CD4-positive, alpha-beta T cell treated with Interleukin-17A for 4 hours (primary cell): ENCODE data around the gene TES.
A peak's percentile ranks its signal among the peaks of the same experiment; 100 is the strongest.
"Not testable (repeated sequence)": the region's sequence is repeated elsewhere in the genome, so short reads cannot be mapped to it uniquely, and the experiment has no call there.

Experiments
- DNase-seq: peaks from one replicate; pipeline ENCODE4 v3.0.0-alpha.2; 2020; ENCODE audit warnings: mixed read lengths

The TES gene

DNA sequence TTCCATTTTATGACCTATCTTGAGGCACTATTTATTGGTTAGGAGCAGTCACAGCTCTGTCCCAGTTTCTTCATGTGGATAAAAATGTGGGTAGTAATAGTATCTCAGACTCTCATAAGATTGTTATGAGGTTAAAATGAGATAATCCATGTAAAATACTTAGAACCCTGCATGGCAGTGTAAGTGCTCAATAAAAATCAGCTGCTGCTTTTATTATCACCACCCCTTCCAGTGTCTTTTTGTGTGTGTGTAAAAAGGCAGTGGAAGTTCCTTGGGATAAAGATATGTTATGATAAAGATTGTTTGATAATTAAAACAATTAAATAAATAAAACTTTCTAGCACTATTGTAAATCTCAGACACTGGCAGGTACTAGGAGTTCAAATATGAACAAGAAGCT lies 15.5 kb downstream of the TES start:
- DNase-seq = no peak

DNA sequence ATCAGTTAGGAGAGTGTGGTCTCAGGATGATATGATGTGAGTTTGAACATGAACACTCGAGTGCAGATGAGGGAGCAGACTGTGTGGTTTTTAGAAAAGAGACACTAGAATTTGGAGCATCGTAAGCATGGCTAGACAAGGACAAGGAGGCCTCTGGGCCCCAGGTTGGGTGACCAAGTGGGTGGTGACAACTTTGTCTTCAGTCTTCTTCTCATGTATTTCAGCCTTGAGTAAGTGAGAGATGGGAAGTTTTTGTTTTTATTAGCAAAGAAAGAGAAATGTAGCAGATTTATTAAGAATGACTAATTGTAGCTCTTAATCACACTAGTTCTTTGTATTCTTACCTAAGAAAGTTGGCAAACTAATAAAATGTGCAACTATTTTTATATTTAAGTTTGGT lies 16.3 kb downstream of the TES start:
- DNase-seq = no peak

DNA sequence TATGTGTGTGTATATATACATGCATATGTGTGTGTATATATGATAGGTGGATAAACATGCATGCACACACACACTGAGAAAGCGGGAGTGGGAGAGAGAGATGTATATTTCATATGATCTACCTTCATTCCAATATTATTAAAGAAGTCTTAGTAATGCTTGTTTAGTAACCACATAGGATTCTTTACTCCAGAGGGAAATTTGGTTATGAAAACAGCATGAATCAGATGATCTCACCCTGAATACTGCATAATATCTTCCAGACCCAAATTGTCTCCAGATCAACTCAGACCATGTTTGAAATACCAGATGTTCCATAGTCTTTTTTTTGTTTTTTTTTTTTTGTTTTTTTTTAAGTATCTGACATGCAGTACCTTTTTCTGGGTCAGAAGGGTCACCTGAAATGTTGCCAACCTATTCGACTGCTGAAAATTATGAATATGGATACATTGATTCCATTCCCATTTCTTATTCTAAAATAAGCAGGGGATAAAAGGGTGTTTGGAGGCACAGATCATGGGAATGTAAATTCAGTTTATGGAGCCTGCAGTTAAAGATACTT lies 17.4 kb downstream of the TES start:
- no peak for DNase-seq

DNA sequence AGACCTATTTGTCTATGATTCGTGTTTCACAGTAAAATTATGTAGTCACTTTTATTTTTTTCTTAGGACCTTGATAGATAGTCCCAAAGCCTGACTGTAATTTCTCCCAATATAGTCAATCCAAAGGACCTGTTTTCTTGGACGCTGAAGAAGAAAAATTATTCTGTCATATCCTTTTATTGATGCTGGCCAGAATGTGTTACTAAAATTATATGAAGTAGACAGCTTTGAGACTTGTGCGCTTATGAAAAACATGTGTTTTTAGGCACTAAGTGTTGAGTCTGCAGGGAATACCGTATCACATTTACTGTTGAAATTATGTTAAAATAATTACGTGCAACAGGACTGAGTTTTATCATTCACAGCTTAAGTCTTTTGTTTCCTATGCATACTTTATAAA lies 17.9 kb downstream of the TES start:
- DNase-seq = no peak

DNA sequence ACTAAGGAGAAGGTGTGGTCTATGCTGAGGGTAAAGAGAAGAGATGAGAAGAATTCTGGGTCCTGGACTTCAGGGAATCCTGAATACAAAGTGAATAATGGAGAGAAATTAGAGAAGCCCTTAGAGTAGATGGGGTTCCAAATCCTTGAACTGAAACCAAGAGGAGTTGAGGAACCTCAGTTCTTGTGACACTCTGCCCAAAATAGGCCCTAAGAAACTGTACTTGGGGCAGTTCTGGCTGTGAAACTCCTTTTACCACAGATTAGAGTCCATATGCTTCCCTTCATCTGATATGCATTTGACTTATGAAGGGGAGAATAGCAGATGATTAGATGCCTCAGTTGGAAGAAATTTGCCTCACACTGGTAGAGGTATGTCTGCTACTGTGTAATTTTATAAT lies 19.0 kb downstream of the TES start:
- no peak for DNase-seq

DNA sequence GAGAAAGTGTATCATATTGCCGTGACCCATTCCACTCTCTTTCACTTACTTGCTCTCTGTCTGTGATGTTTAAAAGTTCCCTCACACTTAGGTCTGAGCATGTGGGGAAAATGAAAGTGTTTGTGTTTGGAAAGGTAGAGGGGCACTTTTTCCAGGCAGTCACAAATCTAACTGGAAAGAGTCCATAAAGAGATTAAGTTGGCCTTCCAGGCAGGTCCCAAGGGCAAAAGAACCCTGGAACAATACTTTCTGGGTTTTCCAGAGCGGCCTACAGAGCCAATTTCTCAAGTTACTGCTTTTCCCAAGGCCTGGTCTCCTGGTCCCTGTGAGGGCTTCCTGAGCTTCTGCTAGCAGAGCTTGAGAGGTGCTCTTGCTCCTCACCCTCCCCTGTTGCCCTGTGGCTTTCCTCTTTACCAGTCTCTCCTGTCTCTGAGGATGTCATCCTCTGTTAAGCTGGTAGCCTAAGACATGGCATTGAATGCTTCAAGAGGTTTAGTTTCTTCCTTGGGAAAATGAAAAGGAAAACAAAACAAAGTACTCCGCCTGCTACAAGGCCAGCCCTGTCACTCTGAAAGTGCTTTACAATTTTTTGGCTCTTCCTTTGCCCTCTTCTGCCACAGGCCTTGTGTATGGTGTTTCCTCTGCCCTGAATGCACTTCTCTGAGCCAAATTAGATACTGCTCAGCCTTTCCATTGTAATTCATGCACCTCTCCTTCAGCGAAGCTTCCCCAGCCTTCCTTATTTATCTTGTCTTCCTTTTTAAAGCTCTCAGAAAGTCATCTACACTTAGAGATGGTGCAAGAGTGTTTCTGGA lies 20.1 kb downstream of the TES start:
- DNase-seq = peak; percentile 31

DNA sequence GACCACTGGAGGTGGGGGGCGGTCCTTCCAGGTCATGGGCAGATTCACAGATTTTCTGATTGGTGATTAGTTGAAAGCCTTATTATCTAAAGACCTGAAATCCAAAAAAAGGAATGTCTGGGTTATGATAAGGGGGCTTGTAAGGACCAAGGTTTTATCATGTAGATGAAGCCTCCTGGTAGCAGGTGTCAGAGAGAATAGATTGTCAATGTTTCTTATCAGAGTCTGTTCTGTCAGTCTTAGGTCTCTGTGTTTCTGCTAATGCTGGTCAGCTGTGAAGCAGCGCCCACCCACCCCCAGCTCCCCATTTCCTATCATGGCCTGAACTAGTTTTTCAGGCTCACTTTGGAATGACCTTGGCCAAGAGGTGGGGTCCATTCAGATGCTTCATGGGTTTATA lies 21.2 kb downstream of the TES start:
- DNase-seq = no peak

DNA sequence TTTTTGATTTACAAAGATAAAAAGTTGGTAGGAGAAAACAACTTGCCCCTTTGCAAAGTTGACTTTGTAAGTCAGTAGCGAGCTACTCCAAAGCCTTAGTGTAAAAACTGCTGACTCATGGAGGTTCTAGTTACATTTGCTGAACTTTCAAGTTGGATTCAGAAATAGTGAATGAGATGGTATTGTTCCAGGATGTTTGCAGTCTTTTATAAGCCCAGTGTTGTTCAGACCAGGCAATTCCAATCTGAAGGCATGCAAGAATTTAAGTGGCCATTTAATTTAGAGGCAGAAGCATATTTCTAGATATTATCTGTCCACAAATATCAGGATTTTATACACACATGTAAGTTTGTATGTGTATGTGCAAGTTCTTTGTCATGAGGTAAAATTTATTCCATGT lies 21.6 kb downstream of the TES start:
- no peak for DNase-seq

DNA sequence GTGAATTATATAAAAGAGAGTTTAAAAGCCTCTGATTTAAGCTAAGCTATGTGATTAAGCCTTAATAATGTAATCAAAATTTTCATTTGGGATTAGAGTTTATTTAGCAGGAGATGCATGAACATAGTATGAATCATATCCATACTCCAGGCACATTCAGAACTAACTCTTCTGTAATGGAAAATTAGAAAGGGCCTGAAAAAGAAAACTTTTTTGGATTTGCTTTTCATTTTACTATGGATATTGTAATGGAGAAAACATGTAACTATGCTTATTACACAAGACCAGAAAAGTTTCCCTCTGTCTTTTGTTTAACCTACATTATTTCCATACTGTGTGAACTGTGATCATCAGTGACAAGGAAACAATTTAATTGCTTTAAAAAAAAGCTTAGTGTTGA lies 22.0 kb downstream of the TES start:
- DNase-seq = no peak

DNA sequence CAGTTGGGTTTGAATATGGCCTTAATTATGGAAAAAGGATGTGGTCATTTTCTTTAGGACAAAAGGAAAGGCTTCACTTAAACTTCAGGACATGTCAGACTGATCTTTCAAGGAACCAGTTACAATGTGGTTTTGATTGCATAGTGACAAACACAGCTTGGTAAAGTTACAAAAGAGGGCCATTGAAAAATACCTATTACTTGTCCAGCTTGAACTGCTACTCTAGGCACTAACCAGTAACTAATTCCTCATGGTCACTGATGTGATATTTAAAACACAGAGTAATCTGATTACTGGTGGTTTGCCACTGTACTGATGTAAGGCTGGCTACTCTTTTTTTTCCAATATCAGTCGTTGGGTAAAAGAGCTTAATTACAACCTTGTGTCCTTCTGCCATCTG lies 22.6 kb downstream of the TES start:
- DNase-seq = no peak

DNA sequence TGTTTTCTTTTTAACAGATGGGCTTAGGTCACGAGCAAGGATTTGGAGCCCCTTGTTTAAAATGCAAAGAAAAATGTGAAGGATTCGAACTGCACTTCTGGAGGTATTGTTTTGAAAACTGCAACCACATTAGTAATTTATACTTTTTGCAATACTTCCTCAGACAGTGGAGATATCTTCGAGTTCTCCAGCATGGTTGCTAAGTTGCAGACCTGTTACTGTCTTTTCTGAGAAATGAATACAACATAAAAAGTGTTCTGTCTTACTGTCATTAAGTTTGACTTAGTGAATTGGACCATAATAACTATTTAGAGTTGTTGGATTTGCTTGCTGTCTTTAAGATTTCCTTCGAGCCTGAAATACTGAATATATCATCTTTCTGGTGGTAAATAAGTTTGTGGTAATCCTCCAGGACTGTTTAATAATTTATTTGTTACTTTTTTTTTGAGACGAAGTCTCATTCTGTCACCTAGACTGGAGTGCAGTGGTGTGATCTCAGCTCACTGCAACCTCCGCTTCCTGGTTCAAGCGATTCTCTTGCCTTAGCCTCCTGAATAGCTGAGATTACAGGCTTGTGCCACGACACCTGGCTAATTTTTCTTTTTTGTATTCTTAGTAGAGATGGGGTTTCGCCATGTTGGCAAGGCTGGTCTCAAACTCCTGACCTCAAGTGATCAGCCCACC lies 24.3 kb downstream of the TES start:
- no peak for DNase-seq

DNA sequence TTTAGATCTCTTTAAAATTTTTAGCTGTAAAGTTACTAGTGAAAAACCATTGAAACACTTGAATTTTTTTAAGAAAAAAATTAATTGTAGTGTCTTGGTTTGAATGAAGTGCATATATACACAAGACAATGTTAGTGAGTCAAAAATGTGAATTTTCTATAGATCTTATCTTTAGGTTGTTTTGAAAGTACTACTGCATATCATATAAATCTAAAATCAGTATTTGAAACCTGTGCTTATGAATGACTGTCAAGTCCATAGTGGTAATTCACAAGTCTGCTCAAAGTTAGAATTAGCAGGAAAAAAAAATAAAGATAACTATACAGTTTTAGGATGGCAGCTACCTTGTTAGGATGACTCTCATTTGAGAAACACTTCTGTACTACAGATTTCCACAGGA lies 25.0 kb downstream of the TES start:
- no peak for DNase-seq

DNA sequence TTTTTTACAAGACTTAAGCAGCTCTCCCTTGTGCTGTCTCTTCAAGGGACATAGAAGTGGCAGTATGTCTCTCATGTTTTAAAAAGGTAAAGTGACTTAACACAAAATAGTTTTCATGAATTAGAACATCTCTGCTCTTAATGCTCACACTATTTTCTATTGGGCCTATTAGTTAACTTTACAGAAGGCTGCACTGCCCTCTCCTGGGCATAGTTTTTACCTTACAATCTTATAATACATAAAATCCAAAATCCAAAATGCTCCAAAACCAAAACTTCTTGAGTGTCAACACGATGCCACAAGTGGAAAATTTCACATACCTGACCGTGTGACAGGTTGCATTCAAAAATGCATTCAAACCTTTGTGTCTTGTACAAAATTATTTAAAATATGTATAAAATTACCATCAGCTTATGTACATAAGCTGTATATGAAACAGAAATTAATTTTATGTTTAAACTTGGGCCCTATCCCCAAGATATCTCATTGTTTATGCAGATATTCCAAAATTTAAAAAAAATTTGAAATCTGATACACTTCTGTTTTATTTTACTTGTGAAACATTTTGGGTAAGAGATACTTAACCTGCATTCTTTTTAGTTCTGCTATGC lies 25.8 kb downstream of the TES start:
- DNase-seq = peak; percentile 75

DNA sequence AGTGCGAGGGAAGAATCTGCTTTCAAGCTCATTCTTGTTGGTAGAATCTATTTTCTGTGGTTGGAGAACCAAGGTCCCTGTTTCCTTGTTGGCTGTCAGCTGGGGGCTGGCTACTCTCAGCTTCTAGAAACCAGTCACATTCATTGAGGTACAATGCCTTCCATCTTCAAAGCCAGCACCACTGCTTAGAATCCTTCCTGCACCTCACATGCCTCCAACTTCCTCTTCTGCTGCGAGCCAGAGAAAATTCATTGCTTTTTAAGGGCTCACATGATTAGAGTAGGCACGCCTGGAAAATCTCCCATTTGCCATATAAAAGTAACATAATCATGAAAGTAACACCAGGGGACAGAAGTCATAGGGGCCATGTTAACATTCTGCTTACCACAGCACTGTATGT lies 28.7 kb downstream of the TES start:
- no peak for DNase-seq

DNA sequence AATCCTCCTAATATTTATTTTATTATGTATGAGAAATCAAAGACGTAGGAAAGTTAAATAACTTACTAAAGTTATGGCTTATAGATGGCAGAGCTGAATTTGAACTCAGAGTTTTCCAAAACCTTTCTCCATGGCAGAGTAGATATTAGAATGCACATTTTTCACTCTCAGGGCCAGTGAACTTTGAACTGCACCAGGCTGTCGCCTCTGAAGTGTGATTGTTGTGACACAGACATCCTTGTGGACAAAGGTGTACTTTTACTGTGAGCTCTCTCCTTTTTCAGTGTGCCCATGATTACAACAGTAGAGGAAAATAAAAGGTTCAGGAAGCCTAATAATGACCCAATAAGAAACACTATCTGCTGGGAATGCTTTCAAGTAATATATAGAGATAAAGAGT lies 29.1 kb downstream of the TES start:
- no peak for DNase-seq

DNA sequence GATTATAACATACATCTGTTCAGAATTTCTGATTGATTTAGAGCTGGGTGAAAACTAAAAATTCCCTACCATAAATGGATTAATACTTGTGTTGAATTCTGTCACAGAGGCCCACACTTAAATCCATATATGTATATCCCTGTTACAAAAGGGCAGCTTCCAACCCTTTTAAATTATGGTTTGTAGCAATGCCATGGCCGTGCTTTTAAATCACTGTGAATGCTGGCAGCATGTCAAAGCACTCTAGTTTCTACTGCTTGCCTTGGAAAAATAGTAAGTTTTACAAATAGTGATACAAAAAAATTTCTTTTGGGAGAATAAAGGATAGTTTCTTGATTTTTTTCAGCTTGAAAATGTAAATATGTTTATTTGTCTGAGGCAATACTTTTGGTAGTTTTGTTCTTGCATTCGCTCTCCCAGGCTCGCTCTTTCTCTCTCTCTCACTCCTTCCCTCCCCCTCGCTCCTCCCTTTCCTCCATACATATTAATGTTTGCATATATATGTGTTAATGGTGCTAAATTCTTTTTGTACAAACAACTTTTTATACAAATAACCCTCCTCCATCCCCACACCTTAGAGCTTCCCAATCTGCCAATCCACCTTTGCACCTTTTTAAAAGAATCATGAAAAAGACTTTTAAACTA lies 29.8 kb downstream of the TES start:
- no peak for DNase-seq

DNA sequence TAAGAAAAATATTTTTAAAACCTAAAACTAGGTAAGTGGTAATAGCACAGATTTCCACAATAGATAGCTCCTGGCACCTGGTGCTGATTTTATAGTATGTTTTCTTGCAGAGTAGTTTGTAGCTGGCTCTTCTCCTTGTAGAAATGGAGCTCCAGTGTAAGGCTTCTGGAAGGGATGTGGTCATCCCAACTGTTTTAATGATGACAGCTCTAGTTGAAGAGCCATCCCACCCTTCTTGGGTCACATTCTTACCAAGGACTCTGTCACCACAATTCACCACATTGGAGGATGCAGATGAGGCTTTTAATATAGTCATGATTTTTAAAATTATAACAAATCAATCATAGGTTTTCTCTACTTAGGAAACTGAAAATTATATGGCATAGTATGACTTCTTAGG lies 31.0 kb downstream of the TES start:
- DNase-seq = no peak

DNA sequence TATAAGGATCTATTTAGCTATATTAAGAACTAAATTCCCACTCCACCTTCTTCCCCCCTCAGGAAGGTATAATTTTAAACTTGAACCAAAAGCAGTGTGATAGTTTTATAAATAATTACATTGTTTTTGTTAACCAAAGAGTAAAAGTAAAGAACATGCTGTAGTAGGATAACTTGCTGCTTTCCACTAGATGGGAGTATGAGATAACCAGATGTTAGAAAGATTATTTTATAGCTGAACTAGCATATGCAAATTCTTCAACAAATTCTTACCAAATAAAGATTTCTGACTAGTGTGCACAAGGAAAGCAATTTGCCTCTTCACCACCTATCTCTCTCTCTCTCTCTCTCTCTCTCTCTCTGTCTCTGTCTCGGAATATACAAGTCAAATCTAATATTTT lies 31.8 kb downstream of the TES start:
- no peak for DNase-seq

DNA sequence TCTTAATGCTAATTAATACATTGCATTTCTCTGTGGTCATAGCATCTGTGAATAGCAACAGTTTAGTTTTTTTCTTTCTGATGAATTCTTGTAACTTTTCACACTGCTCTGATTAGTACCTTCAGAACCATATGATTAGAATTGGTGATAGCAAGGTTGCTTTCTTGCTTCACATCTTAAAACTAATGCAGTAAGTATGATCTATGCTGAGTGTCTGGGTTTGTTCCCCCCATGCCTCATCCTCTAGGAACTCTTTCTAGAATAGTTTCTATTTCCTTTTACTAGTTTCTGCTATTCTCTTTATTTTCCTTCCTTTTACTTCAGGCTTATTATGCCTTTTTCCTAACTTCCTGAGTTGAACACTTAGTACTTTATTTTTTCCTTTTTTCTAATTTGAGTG lies 32.4 kb downstream of the TES start:
- no peak for DNase-seq

DNA sequence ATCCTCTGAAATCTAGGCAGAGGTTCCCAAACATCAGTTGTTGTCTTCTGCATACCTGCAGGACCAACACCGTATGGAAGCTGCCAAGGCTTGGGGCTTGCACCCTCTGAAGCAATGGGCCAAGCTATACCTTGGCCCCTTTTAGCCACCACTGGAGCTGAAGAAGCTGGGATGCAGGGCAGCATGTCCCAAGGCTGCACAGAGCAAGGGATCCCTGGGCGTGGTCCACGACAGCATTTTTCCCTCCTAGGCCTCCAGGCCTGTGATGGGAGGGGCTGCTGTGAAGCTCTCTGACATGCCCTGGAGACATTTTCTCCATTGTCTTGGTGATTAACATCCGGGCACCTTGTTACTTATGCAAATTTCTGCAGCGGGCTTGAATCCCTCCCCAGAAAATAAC lies 34.5 kb downstream of the TES start:
- DNase-seq = not testable (repeated sequence)

DNA sequence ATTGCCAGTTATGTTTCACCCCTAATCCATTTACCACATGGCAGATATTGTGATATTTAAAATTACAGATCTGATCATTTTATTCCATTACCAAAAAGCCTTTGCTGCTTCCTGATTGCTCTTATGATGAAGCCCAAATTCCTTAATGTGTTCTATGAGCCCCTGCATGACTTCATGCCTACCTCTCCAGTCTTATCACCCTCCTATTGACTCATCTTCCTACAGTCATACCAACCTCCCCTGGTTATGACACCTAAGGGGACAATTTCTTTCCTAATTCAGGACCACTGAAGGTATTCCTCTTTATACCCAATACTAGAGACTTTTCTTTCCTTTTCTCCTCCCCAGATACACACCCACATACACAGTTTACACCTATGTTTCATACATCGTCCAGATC lies 36.0 kb downstream of the TES start:
- DNase-seq = no peak

DNA sequence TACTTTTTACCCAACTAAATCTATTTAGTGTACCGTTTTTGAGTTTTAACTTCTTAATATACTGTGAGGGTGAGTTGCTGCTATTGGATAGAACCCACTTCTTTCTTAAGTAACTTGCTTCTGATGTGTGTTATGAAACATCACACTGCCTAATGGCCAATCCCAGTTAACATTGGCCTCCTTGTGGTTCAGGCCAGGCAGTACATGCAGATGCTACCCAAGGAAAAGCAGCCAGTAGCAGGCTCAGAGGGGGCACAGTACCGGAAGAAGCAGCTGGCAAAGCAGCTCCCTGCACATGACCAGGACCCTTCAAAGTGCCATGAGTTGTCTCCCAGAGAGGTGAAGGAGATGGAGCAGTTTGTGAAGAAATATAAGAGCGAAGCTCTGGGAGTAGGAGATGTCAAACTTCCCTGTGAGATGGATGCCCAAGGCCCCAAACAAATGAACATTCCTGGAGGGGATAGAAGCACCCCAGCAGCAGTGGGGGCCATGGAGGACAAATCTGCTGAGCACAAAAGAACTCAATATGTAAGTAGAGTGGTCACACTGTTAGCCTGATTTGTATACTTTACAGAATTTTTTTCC lies 39.7 kb downstream of the TES start:
- no peak for DNase-seq

DNA sequence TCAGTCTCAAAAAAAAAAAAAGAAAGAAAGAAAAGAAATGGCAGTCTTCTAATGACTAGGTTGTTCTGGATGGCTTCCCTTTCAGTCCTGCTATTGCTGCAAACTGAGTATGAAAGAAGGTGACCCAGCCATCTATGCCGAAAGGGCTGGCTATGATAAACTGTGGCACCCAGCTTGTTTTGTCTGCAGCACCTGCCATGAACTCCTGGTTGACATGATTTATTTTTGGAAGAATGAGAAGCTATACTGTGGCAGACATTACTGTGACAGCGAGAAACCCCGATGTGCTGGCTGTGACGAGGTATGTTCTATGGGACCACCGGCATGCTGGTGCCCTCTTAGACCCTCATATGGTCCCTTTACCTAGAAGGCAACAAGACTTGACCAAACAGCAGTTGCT lies 41.3 kb downstream of the TES start:
- DNase-seq = no peak
